Measurements from ENCODE around the gene C1orf50.
A peak's percentile ranks its signal among the peaks of the same experiment; 100 is the strongest.

DNA sequence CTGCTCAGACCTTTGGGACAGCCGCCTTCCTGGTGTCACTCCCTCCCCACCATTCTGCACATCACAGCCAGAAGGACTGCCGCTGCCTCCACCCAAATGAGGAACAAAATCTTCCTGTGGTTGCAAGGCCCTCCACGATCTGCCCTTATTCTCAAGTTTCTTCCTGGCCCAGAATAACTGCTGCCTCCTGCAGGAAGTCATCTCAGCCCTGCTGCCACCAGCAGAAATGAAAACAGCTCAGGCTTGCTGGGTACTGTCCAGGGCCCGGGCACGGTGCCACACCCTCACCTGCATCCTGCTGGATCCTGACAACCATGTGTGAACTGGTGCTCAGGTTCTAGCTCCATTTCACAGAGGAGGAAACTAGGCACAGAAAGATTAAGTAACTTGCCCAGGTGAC is 29.8 kb upstream of the C1orf50 start:
- TF ChIP-seq, protein P1, sequence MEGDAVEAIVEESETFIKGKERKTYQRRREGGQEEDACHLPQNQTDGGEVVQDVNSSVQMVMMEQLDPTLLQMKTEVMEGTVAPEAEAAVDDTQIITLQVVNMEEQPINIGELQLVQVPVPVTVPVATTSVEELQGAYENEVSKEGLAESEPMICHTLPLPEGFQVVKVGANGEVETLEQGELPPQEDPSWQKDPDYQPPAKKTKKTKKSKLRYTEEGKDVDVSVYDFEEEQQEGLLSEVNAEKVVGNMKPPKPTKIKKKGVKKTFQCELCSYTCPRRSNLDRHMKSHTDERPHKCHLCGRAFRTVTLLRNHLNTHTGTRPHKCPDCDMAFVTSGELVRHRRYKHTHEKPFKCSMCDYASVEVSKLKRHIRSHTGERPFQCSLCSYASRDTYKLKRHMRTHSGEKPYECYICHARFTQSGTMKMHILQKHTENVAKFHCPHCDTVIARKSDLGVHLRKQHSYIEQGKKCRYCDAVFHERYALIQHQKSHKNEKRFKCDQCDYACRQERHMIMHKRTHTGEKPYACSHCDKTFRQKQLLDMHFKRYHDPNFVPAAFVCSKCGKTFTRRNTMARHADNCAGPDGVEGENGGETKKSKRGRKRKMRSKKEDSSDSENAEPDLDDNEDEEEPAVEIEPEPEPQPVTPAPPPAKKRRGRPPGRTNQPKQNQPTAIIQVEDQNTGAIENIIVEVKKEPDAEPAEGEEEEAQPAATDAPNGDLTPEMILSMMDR (IDR thresholded peaks at IDR 0.05 in 8 of 11, conservative IDR thresholded peaks at IDR 0.05 in 3 of 11) = no peak
- no peak for TF ChIP-seq POLR2A (IDR thresholded peaks at IDR 0.05)
- TF ChIP-seq POLR2AphosphoS5 (IDR thresholded peaks at IDR 0.05) = peak in 1 of 3 donors; percentile 12
